Measurements from ENCODE around the gene MYH13. TPM values are rescaled to one million over a fixed set of nuclear protein-coding genes. Genes with fewer than 3 reads are reported as not detected.

Gene MYH13
- total RNA-seq, 2 donors from 2014 or later = 0.28 TPM; not detected in 1

- no peaks in the 10 kb centered on the region for H3K4me1 ChIP-seq (replicated peaks)
- H3K4me3 ChIP-seq = no peak overlapping the region
- no peaks in the 10 kb centered on the region for H3K9me3 ChIP-seq
- WGBS = 85% methylated on average over 4 of the region's 4 CpGs
- TF ChIP-seq POLR2A (IDR thresholded peaks at IDR 0.05) = no peak
- TF ChIP-seq POLR2AphosphoS5 (IDR thresholded peaks at IDR 0.05) = no peak
- no peak for TF ChIP-seq CTCF (IDR thresholded peaks at IDR 0.05)
- no peak overlapping the region for H3K27ac ChIP-seq
- no peaks in the 10 kb centered on the region for H3K36me3 ChIP-seq
- H3K27me3 ChIP-seq (replicated peaks; ENCODE audit: insufficient read depth) = no peaks in the 10 kb centered on the region
- intact Hi-C loops (cut with DNase I) = no loop called here
- no peak for DNase-seq (ENCODE audit: low spot score)
Observed at GRCh38 chr17:10415161-10415560, 42.4 kb upstream of the MYH13 start.

- intact Hi-C loops (cut with DNase I) = no loop called here
Observed at GRCh38 chr17:10403589-10403988, 30.8 kb upstream of the MYH13 start.

GRCh38 chr17:10398352-10398751, 25.5 kb upstream of the MYH13 start:
- H3K27ac ChIP-seq = no peak overlapping the region
- no peak for TF ChIP-seq CTCF (IDR thresholded peaks at IDR 0.05)
- no peak for TF ChIP-seq POLR2A (IDR thresholded peaks at IDR 0.05)
- no peak for TF ChIP-seq POLR2AphosphoS5 (IDR thresholded peaks at IDR 0.05)
- no peaks in the 10 kb centered on the region for H3K36me3 ChIP-seq
- intact Hi-C loops (cut with DNase I) = no loop called here
- 87% methylated on average over 9 of the region's 9 CpGs for WGBS
- no peaks in the 10 kb centered on the region for H3K9me3 ChIP-seq
- H3K27me3 ChIP-seq (replicated peaks; ENCODE audit: insufficient read depth) = no peaks in the 10 kb centered on the region
- no peak for DNase-seq (ENCODE audit: low spot score)
- no peaks in the 10 kb centered on the region for H3K4me1 ChIP-seq (replicated peaks)
- H3K4me3 ChIP-seq = no peak overlapping the region

More at GRCh38 chr17:10403589-10403988, 30.8 kb upstream of the MYH13 start:
- no peaks in the 10 kb centered on the region for H3K9me3 ChIP-seq
- TF ChIP-seq POLR2AphosphoS5 (IDR thresholded peaks at IDR 0.05) = peak; percentile 9
- TF ChIP-seq CTCF (IDR thresholded peaks at IDR 0.05) = no peak
- H3K4me1 ChIP-seq (replicated peaks) = no peaks in the 10 kb centered on the region
- DNase-seq (ENCODE audit: low spot score) = no peak
- H3K27ac ChIP-seq = no peak overlapping the region
- H3K4me3 ChIP-seq = no peak overlapping the region
- no peaks in the 10 kb centered on the region for H3K27me3 ChIP-seq (replicated peaks; ENCODE audit: insufficient read depth)
- no peaks in the 10 kb centered on the region for H3K36me3 ChIP-seq

- H3K36me3 ChIP-seq = no peaks in the 10 kb centered on the region
- no peak overlapping the region for H3K27ac ChIP-seq
- DNase-seq (ENCODE audit: low spot score) = no peak
- TF ChIP-seq POLR2AphosphoS5 (IDR thresholded peaks at IDR 0.05) (no peak), POLR2A (IDR thresholded peaks at IDR 0.05) (no peak), CTCF (IDR thresholded peaks at IDR 0.05) (no peak)
- H3K4me1 ChIP-seq (replicated peaks) = no peaks in the 10 kb centered on the region
- 79% methylated on average over 14 of the region's 14 CpGs for WGBS
- no peaks in the 10 kb centered on the region for H3K9me3 ChIP-seq
- intact Hi-C loops (cut with DNase I) = no loop called here
- H3K4me3 ChIP-seq = no peak overlapping the region
- H3K27me3 ChIP-seq (replicated peaks; ENCODE audit: insufficient read depth) = no peaks in the 10 kb centered on the region
Observed at GRCh38 chr17:10396524-10397163, 23.8 kb upstream of the MYH13 start.

GRCh38 chr17:10394201-10394887, 21.5 kb upstream of the MYH13 start:
- Histone ChIP-seq H3K36me3 (no peaks in the 10 kb centered on the region), H3K4me3 (no peak overlapping the region), H3K9me3 (no peaks in the 10 kb centered on the region), H3K4me1 (replicated peaks) (no peaks in the 10 kb centered on the region), H3K27me3 (replicated peaks; ENCODE audit: insufficient read depth) (no peaks in the 10 kb centered on the region), H3K27ac (no peak overlapping the region)
- DNase-seq (ENCODE audit: low spot score) = no peak
- intact Hi-C loops (cut with DNase I) = no loop called here
- 92% methylated on average over 6 of the region's 6 CpGs for WGBS
- TF ChIP-seq CTCF (IDR thresholded peaks at IDR 0.05) = no peak
- no peak for TF ChIP-seq POLR2A (IDR thresholded peaks at IDR 0.05)
- TF ChIP-seq POLR2AphosphoS5 (IDR thresholded peaks at IDR 0.05) = no peak
